MCF 10A (cell line): Measurements from ENCODE around the gene PON2. TPM values are rescaled to one million over a fixed set of nuclear protein-coding genes. Genes with fewer than 3 reads are reported as not detected.

Source experiments
- BruUV-seq: library from RNA; stranded (reverse); fragments of 400-500 nt; replicated peaks from 2 replicates; lab custom pipeline; 2021; lab: Mats Ljungman, UMichigan
- CTCF ChIA-PET: fragments of 300-600 bp; sonication (Branson Sonifier 250); formaldehyde crosslinking; extraction: SDS; loops from one replicate; lab custom pipeline; 2021; ENCODE audit warnings: antibody characterized with exemption, inconsistent platforms; lab: Yijun Ruan, JAX
- POLR2A ChIA-PET: fragments of 300-600, 350-650 bp; sonication (Branson Sonifier 250); formaldehyde crosslinking; extraction: SDS; loops from one replicate; lab custom pipeline; 2020; ENCODE audit warnings: antibody characterized with exemption, inconsistent platforms; lab: Yijun Ruan, JAX
- DNase-seq: peaks from one replicate; pipeline ENCODE4 v3.0.0-alpha.2; 2018; ENCODE audit not compliant: unreplicated experiment
- H3K27ac Mint-ChIP-seq: one replicate; pipeline ENCODE4 v1.8.0; 2022; ENCODE audit warnings: mild to moderate bottlenecking, low read depth, mixed read lengths; ENCODE audit not compliant: unreplicated experiment
- H3K27me3 Mint-ChIP-seq: one replicate; pipeline ENCODE4 v1.8.0; 2022; ENCODE audit warnings: mixed read lengths; ENCODE audit not compliant: insufficient read depth, unreplicated experiment
- H3K36me3 Mint-ChIP-seq: one replicate; pipeline ENCODE4 v1.8.0; 2022; ENCODE audit warnings: mild to moderate bottlenecking, moderate library complexity, mixed read lengths; ENCODE audit not compliant: insufficient read depth, unreplicated experiment
- H3K4me1 Mint-ChIP-seq: one replicate; pipeline ENCODE4 v1.8.0; 2022; ENCODE audit warnings: mixed read lengths; ENCODE audit not compliant: insufficient read depth, unreplicated experiment
- H3K4me3 Mint-ChIP-seq: one replicate; pipeline ENCODE4 v1.8.0; 2022; ENCODE audit warnings: mild to moderate bottlenecking, moderate library complexity, mixed read lengths; ENCODE audit not compliant: unreplicated experiment
- H3K9me3 Mint-ChIP-seq: one replicate; pipeline ENCODE4 v1.8.0; 2022; ENCODE audit warnings: mixed read lengths; ENCODE audit not compliant: unreplicated experiment
- CTCF ChIP-seq: fragments of 200-600 bp; IDR thresholded peaks from one replicate; pipeline ENCODE4 v1.8.0; 2022; ENCODE audit warnings: antibody characterized with exemption, mild to moderate bottlenecking; ENCODE audit not compliant: unreplicated experiment
- intact Hi-C: fragments of 100-400 bp; cut with micrococcal nuclease; formaldehyde crosslinking; loops from 2 replicates; pipeline ENCODE4 v1.14.1; 2022
- total RNA-seq: library from RNA; stranded (reverse); gene quantifications from 2 replicates; pipeline ENCODE4 v1.2.3, GENCODE V29; 2022

Gene PON2
- total RNA-seq, 1 experiment from 2014 or later, result 140 TPM

GRCh38 chr7:95479992-95480624 is 45.3 kb upstream of the PON2 start:
- H3K9me3 Mint-ChIP-seq, result no peaks in the 10 kb centered on the region
- TF ChIP-seq CTCF, result no peak
- no TSS peak for BruUV-seq
- ChIA-PET POLR2A (interaction anchor here (0.8 to 1.2 kb wide), 3 partner anchors 11 to 233 kb away, joined by 3 to 8 read pairs (median 3); no protein-coding TSS in a partner anchor), CTCF (interaction anchor here (0.6 to 6.5 kb wide), 12 partner anchors 11 to 1044 kb away, joined by 3 to 66 read pairs (median 6); no protein-coding TSS in a partner anchor)
- H3K27ac Mint-ChIP-seq, result no peak overlapping the region
- H3K4me3 Mint-ChIP-seq, result no peak overlapping the region
- no peaks in the 10 kb centered on the region for H3K4me1 Mint-ChIP-seq
- no peak for DNase-seq
- no peaks in the 10 kb centered on the region for H3K36me3 Mint-ChIP-seq
- no peaks in the 10 kb centered on the region for H3K27me3 Mint-ChIP-seq
- intact Hi-C loops, result loop anchor here (5.0 to 10.0 kb wide), 5 partner anchors 75 to 1183 kb away; partner anchors contain the start of gene SGCE

GRCh38 chr7:95478272-95479037 is 43.6 kb upstream of the PON2 start:
- peak; percentile 16 for DNase-seq
- intact Hi-C loops, result loop anchor here (5.0 to 10.0 kb wide), 5 partner anchors 74 to 1181 kb away; partner anchors contain the start of gene SGCE
- TF ChIP-seq CTCF, result peak; percentile 21
- Mint-ChIP-seq H3K9me3 (no peaks in the 10 kb centered on the region), H3K36me3 (no peaks in the 10 kb centered on the region), H3K27ac (no peak overlapping the region), H3K27me3 (no peaks in the 10 kb centered on the region), H3K4me1 (no peaks in the 10 kb centered on the region), H3K4me3 (no peak overlapping the region)
- BruUV-seq, result no TSS peak
- CTCF ChIA-PET, result interaction anchor here (0.7 to 6.5 kb wide), 17 partner anchors 11 to 1042 kb away, joined by 3 to 66 read pairs (median 5); partner anchors contain the start of gene PON2
- POLR2A ChIA-PET, result interaction anchor here (0.6 kb wide), 1 partner anchor 162 kb away, joined by 3 read pairs; no protein-coding TSS in a partner anchor

GRCh38 chr7:95476904-95477594 is 42.2 kb upstream of the PON2 start:
- BruUV-seq, result no TSS peak
- no peaks in the 10 kb centered on the region for H3K36me3 Mint-ChIP-seq
- TF ChIP-seq CTCF, result peak; percentile 72
- peaks cover 10% of the 10 kb centered on the region for H3K4me1 Mint-ChIP-seq
- intact Hi-C loops, result loop anchor here (1.0 to 10.0 kb wide), 7 partner anchors 72 to 1180 kb away; partner anchors contain the start of gene SGCE
- CTCF ChIA-PET, result interaction anchor here (0.5 to 6.5 kb wide), 67 partner anchors 9 to 1759 kb away, joined by 3 to 66 read pairs (median 4); partner anchors contain the start of genes ASB4 and PON2
- H3K27ac Mint-ChIP-seq, result no peak overlapping the region
- no peaks in the 10 kb centered on the region for H3K27me3 Mint-ChIP-seq
- peak; percentile 79 for DNase-seq
- POLR2A ChIA-PET, result interaction anchor here (0.5 to 2.3 kb wide), 9 partner anchors 10 to 1027 kb away, joined by 3 to 26 read pairs (median 4); partner anchors contain the start of gene PON2
- H3K4me3 Mint-ChIP-seq, result no peak overlapping the region
- no peaks in the 10 kb centered on the region for H3K9me3 Mint-ChIP-seq
